NOMO-1 treated with dmso at 0.1 percent for 144 hours (cell line): Measurements from ENCODE around the gene ATXN7.

Experiments used
- DNase-seq: peaks from one replicate; lab custom pipeline; 2025; ENCODE audit not compliant: unreplicated experiment; lab: John Stamatoyannopoulos, UW

Gene ATXN7

GRCh38 chr3:63981980-63982379 is 118.3 kb downstream of the ATXN7 start:
- no peak for DNase-seq

- no peak for DNase-seq
Measured at GRCh38 chr3:63984391-63984790, 120.7 kb downstream of the ATXN7 start.

GRCh38 chr3:63986146-63986545 is 122.5 kb downstream of the ATXN7 start:
- DNase-seq: no peak

GRCh38 chr3:63986831-63987230 is 123.2 kb downstream of the ATXN7 start:
- DNase-seq: no peak

GRCh38 chr3:63988943-63989342 is 125.3 kb downstream of the ATXN7 start:
- DNase-seq: no peak

- DNase-seq: no peak
Measured at GRCh38 chr3:63990204-63990603, 126.5 kb downstream of the ATXN7 start.

GRCh38 chr3:63990733-63991132 is 127.1 kb downstream of the ATXN7 start:
- DNase-seq: no peak

- no peak for DNase-seq
Measured at GRCh38 chr3:63991666-63992065, 128.0 kb downstream of the ATXN7 start.

- DNase-seq: no peak
Measured at GRCh38 chr3:63992516-63993209, 129.0 kb downstream of the ATXN7 start.

GRCh38 chr3:63993653-63994079 is 130.0 kb downstream of the ATXN7 start:
- DNase-seq: no peak

- no peak for DNase-seq
Measured at GRCh38 chr3:63995086-63995485, 131.4 kb downstream of the ATXN7 start.

GRCh38 chr3:63998852-63999754 is 135.4 kb downstream of the ATXN7 start:
- DNase-seq: no peak

- DNase-seq: no peak
Measured at GRCh38 chr3:64000453-64001055, 136.9 kb downstream of the ATXN7 start.

- DNase-seq: no peak
Measured at GRCh38 chr3:64002233-64002632, 138.6 kb downstream of the ATXN7 start.

- DNase-seq: no peak
Measured at GRCh38 chr3:64003589-64003988, 139.9 kb downstream of the ATXN7 start.

GRCh38 chr3:64008017-64008416 is 144.3 kb downstream of the ATXN7 start:
- DNase-seq: no peak

GRCh38 chr3:64008487-64009351 is 145.1 kb downstream of the ATXN7 start:
- DNase-seq: no peak

GRCh38 chr3:64009528-64009927 is 145.9 kb downstream of the ATXN7 start:
- no peak for DNase-seq

- DNase-seq: no peak
Measured at GRCh38 chr3:64010199-64010598, 146.5 kb downstream of the ATXN7 start.

- no peak for DNase-seq
Measured at GRCh38 chr3:64011685-64012084, 148.0 kb downstream of the ATXN7 start.
